Measurements from ENCODE around the gene GFRA4.

Gene GFRA4

DNA sequence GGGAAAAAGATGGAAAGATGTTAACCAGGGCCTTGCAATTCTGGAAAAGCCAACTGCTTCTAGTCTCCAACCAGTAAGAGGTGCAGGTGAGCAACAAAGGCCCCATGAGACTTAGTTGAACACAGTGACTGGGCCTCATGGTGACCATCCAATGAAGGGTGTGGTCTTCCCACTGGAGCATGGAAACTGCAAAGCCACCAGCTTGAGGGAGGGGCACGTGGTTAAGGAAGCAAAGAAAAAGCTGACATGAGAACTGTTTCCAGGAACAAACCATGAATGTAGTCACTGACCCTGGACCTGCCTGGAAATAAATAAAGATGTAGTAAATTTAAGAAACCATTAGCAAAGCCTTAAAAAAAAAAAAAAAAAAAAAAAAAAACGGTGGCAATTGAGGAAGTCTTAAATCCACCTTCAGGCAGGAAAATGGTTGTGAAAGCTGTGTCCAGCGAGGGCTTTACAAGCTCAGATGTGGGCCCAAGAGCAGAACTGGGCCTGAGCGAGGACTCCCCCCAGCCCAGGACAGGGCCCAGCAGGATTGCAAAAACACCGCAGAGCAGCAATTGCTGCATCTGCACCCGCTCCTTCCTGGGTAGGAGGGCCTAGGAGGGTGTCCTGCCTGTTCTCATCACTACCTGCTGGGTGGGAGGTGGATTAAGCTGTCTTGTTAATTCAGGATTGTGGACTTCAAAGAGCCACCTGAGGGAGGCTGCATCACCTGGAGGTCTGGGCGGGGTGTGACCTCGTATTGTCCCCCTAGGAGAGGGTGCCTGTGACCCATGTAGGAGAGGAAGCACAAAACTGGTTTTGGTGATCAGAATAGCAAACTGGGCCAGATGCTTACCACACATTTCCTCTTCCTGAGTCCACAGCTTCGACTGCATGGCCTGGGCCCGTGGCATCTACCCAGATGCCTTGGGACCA is 10.3 kb downstream of the GFRA4 start:
- DNase-seq (ENCODE audit: low read depth) = no peak

DNA sequence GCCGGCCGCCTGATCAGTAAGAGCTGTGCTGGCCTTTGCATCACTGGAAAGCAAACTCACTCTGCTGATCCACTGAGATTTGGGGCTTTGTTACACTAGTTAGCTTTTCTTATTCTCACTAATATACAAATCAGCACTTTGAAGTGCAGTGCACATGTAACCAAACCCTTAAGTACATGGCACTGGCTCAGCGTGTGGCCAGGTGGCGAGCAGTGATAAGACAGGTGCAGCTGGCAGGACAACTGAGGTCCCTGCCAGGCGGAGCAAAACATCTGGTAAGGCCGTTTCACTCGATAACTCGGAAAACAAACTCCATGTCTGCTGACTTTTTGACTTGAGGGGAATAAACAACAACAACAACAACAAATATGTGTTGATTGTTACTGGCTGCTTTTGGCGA is 11.0 kb downstream of the GFRA4 start:
- DNase-seq (ENCODE audit: low read depth) = no peak

DNA sequence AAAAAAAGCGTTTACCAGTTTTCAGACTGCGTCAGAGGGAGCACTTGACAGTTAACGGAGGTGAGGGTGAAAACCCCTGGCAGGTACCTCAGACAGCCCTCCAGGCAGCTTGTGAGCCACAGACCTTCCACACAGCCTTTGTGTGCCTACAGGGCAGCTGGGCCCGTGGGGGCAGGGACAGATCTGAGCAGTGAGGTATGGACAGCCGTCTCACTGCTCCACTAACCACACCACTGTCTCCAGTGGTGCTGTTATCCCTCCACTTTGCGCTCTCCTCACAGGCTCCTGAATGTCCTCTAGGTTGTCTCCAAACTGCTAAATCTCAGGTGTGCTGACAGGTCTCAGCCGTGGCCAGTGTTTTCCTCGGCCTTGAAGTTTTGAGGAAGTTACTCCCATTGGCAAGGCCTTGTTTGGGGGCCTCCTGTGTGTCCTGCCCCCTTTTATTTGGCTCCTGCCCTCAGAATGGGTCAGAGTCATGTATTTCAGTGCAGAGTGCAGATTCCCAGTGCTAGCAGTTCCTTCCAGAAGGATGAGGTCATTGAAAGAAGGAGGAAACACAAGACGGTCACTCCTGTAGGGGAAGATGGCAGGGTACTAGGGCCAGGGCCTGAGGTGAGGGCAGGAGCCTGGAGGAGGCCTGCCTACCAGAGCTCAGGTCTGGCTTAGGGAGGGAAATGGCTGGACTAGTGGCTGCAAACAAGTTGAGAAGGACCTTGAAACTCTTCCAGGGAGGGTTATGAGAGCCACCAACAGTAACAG is 11.8 kb downstream of the GFRA4 start:
- DNase-seq (ENCODE audit: low read depth) = no peak

DNA sequence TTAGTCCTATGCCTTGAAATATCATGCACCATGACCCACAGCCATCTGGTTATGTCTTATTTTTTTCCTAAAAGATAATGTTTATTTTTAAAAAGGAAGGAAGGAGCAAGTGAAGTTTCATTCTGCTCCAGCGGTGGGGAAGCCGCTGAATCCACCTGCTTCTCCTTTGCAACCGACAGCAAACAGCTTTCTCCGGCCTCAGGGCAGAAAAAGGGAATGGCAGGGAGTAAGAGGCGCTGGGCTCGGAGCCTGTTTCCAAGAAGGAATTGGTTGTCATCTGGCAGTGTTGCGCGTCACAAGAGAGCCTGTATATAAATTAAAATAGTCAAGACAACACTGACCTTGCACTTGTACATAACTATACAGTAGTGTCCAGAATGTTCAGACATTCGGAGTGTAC is 14.2 kb downstream of the GFRA4 start:
- DNase-seq (ENCODE audit: low read depth) = no peak

DNA sequence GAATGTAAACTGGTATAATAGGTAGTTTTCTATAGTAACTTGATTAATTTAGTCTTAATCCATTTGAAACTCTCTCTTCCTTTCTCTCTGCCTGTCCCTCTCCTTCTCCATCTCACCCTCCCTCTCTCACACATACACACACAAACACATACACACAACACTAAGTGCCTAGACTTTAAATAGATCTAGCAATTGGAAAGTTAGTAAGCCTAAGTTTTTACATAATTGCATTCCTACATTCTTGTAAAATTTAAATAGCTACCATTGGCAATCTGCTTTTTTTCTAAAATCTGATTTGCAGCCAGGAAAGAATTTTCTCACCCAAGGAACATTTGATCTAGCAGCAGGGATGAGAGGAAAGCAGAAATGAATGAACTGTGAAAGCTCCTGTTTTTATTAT is 15.7 kb downstream of the GFRA4 start:
- DNase-seq (ENCODE audit: low read depth) = no peak

DNA sequence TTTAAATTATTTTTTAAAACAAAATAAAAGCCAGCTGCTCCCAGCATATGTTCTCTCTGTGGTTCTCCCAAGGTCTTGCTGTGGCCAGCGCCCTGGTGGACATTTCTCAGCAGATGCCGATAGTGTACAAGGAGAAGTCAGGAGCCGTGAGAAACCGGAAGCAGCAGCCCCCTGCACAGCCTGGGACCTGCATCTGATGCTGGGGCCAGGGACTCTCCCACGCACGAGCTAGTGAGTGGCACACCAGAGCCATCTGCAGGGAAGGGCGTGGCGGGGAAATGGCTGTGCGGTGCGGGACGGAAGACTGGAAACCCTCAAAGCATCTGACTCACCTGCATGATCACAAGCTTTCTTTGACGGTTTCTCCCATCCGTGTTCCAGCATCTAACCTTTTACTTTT is 16.5 kb downstream of the GFRA4 start:
- DNase-seq (ENCODE audit: low read depth) = no peak

DNA sequence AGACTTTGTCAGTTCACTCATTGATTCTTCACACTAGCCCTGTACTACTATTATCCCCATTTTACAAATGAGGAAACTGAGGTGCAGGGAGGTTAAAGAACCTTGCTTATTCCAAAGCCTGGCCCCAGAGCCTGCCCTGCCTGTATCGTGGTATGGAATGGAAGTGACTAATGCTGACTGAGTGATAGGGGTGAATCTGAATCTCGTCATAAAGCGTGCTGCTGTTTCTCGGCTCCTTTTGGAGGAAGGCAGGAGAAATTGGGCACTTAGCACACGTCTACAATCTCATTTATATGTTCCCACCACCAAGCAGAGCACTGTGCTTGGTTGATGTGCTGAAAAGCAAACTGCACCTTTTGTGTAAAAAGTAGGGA is 17.1 kb downstream of the GFRA4 start:
- DNase-seq (ENCODE audit: low read depth) = no peak

DNA sequence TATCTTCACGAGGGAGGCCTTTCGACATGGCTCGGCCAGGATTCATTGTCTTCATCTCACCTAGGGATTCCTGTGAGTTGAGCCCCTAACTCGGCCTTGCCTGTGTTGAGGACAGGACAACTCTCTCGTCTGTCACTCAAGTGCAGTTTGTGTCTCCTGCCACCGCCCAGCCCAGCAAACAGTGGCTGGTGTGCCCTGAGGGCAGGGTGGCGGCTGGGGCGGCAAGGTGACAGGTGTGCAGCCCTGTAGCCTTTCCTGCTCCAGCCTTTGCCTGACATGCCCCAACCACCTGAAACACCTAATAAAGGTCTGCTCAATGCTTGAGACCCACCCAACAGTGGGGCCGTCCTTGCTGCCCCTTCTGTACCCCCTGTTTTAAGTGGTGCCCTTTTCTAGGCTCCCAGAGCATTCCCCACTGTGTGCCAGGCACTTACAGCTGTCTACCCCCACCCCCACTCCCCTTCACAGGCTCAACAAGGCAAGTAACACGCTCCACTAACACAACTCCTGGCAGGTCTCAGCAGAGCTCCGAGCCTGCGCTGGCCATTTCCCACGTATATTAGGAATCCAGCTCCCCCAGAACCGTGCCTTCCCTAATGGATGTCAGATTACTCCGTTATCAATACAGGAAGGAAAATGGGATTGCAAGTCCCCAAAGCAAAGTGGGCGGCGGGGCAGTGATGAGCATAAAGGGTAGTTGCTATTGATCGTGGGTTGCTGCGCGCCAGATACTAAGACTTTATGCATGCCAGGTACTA is 17.7 kb downstream of the GFRA4 start:
- no peak for DNase-seq (ENCODE audit: low read depth)

DNA sequence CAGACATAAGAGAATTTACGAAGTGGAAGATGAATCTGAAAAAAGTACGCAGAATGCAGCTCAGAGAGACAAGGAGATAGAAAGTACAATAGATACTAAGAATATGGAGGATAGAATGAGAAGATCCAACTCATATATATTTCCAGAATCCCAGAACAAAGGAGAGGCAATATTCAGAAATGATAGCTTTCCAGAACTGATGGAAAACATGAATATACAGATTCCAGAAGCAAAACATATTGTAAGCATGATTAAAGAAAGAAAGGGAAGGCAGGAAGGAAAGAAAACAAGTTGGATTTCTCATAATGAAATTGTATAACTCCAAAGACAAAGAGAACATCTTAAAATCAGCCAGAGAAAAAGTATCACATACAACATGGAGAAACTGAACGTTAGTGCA is 22.9 kb downstream of the GFRA4 start:
- DNase-seq (ENCODE audit: low read depth) = no peak

DNA sequence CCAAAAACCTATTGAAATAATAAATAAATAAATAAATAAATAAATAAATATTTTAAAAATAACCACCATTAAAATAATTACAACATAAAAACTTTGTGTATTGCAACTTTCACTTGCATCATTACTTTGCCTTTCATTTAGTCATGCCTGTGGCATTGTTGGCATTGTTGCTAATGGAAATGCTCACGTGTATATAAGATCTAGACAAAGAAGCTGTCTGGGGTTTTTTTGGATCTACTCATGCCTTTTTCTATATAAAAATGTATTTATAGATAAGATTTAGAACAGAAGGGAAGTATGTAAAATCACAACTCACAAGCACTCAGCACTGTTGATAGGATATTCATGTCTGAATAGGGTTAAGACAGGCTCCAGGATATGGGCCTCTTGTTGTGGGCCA is 27.9 kb downstream of the GFRA4 start:
- no peak for DNase-seq (ENCODE audit: low read depth)

DNA sequence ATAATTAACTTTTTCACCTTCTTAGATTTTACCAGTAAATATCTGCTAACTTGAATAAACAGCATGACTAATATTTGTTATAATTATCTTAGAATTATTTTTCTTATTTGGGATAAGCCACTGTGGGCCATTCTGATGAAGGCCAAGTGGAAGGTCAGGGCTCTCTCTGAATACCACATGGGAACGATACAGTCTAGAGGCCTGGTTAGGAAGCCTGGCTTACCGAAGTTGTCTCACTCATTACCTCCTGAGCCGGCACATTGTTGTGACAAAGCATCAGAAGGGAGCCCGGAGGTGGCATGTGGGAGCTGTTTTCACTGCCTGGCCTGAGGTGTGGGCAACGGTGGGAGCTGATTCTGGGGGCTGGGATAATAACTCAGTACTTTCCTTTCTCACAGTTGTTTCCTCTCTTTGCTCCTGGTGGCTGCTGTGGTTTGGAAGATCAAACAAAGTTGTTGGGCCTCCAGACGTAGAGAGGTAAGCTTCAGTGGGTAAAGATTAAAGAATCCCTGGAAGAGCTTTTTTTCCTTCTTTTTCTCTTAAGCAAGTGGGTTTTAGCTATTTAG is 29.2 kb downstream of the GFRA4 start:
- no peak for DNase-seq (ENCODE audit: low read depth)

DNA sequence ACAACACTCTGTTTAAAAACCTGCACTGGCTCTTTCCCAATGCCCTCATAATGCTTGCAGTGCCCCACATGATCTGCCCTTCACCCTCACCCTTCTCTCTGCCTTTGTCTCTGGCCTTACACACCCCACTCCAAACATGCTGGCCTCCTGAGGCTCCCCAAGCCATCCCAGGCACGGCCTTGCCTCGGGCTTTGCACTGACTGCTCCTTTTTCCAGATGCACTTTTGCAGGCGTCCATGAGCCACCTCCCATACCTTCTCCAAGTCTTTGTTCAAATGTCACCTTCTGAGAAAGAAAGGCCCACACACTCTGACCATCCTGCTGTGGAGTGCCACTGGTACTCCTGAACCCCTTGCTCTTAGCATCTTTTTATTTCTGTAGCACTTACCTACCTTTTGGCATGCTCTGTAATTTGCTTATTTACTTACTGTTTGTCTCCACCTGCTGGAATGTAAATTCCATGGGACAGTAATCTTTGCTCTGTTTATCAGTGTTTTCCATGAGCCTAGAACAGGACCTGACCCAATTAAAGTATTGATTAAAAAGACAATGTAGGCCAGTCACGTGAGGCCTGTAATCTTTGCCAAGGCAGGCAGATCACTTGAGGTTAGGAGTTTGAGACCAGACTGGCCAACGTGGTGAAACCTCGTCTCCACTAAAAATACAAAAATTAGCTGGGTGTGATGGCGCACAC is 30.7 kb downstream of the GFRA4 start:
- DNase-seq (ENCODE audit: low read depth) = no peak

DNA sequence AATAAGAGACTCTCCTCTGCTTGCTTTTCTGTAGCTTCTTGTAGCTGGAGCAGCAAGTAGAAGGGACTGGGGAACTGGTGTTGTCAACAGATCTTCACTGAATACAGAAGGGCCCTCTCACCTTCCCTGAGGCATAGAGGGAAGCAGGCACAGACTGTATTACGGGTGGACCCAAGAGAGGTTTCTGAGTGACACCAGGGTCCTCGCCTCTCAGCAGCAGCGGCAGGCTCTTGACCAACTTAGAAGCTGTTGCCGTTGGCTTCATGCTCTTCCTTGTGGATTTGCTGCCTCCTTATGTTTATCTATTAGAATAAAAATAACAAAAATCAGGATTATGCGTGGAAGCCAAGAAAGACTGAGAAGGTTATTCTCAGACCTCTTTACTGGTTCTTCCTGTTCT is 31.7 kb downstream of the GFRA4 start:
- no peak for DNase-seq (ENCODE audit: low read depth)

DNA sequence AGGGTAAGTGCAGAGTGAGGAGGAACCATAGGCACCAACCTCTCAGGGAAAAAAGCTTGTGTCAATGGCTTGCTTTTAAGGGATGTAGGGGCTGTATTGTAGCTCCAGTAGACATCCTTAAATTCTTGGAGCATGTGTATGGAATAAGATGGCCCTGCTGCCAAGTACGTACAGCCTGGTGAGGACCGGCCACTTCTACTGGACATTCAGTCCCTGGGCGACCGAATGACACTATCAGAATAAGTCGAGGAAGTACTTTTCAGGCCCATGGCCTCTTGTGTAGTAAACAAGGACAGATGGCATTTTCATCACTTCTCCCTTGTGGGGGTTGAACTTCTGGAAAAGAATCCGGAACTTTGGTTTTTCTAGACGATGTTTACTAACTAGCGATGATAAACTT is 32.8 kb downstream of the GFRA4 start:
- DNase-seq (ENCODE audit: low read depth) = no peak

DNA sequence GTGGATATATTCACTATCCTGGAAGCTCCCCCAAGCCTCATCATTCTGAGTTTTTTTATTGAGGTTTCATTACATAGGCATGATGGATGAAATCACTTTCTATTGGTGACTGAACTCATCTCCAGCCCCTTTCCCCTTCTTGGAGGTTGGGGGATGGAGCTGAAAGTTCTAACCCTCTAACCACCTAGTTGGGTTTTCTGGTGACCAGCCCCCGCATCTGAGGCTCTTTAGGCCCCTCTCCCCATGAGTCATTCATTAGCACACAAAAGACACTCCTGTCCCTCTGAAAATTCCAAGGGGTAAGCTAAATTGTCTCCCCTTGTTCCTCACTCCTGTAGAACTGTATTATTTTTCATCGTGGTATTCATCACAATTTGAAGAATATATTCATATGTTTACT is 33.3 kb downstream of the GFRA4 start:
- no peak for DNase-seq (ENCODE audit: low read depth)

DNA sequence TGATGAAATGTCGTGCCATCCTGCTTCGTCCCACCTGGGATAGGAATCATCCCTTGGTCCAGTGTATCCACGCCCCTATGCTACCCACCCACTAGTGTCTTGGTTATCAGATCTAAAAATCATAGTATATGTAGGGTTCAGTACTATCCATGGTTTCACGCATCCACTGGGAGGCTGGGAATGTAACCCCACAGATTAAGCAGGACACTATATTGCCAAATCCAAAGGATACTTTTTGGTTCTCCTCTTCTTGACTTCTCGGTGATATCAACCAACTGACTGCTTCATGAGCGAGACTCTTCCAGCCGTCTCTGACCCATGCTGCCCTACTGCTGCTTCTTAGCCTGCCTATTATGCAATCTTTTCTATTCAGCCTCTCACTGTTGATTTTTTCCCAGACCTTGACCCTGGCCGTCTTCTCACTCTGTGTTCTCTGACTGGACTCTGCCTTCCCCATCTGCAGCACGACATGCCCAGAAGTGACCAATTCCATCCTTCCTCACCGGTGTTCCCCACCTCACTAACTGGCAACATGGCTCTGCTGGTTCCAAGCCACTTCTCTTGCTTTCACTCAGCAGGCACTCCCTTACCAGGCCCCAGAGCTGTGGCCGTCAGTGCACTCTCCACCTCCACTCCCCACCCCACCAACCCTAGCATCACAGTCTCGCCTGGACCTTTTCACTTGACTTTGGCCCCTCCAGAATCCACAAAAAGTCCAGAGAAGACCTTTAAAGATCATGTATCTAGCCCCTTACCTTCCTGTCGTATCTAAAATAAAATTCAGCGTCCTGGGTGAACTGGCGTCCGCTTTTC is 34.5 kb downstream of the GFRA4 start:
- no peak for DNase-seq (ENCODE audit: low read depth)

DNA sequence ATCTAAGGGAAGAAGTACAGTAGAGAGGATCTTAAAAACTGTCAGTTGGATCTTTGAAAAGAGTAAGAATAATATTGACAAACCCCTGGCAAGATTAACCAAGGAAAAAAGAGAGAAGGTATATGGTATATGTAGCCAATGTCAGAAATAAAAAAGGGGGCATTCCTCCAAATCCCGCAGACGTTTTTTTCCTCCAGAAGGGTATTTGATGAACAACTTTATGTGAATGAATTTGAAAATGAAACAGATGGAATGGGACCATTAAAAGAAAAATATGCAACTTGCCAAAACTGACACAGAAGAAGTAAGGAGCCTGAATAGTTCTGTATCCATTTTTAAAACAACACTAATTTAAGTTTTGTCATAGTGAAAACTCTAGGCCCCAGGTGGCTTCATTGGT is 35.7 kb downstream of the GFRA4 start:
- DNase-seq (ENCODE audit: low read depth) = no peak

DNA sequence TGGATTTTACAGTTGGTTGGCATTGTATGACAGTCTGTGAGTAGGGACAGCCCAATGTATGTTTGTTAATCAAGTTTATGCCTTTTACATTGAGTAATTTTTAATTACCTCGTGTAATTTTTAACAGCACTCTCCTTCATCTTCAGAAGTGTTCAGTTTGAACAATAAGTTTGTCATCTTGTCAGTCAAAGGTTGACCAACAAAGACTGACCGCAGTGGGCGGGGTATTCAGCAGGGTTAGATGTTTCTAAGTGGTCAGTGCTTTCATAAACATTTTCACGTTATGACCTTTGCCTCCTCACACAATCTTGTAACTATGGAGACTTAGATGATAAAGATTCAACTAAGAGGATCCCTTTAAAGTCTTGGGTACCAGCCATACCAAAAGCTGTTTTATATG is 40.8 kb downstream of the GFRA4 start:
- no peak for DNase-seq (ENCODE audit: low read depth)

DNA sequence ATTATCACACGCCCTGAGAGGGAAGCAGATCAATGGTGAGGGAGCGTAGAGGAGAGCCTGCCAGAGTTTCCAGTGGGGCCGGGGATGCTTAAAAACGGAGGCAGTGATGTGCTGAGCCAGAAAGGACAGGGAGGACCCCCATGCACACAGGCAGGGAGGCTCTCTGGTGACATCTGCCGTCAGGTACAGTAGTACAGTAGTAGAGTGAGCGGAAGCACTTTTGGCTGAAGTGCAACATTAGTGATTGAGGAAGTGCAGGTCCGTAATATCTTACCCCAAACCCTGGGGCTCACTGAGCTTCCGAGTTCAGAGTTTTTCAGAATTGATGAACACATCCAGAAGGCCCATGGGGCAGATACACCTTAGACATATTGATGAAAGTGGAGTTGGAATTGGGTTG is 42.1 kb downstream of the GFRA4 start:
- DNase-seq (ENCODE audit: low read depth) = no peak

DNA sequence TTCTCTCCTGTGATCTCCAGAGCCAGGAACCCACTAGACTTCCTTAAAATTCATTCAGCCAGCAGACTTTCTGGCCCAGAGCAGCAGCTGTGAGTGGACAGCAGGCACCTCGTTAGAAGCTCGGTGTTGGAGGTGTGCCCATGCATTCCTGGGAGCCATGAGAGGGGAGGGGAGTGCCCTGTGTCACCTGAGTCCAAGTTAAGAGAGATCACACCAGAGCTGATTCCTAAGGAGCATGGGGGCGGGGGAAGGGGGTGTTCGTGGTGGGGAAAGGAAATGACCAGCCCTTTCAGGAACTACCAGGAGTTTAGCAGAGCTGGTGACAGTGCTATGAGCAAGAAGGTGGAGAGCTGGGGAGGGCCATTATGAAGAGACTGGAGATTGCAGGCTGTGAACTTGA is 46.9 kb downstream of the GFRA4 start:
- DNase-seq (ENCODE audit: low read depth) = no peak
